OCI-LY7 (cell line): ENCODE results near the gene TBC1D13. TPM values are rescaled to one million over a fixed set of nuclear protein-coding genes. Genes with fewer than 3 reads are reported as not detected.

Source experiments
- BruUV-seq: library from RNA; stranded (reverse); fragments of 400-500 nt; replicated peaks from 2 replicates; lab custom pipeline; 2021; lab: Mats Ljungman, UMichigan
- CTCF ChIA-PET: fragments of 300-600 bp; sonication (Branson Sonifier 250); formaldehyde crosslinking; loops from one replicate; lab custom pipeline; 2022; ENCODE audit warnings: antibody characterized with exemption; ENCODE audit not compliant: unreplicated experiment; lab: Charles Lee
- POLR2A ChIA-PET: fragments of 300-600 bp; sonication (Branson Sonifier 250); formaldehyde crosslinking; loops from one replicate; lab custom pipeline; 2022; ENCODE audit warnings: antibody characterized with exemption; lab: Charles Lee
- DNase-seq: peaks from one replicate; pipeline ENCODE4 v3.0.0-alpha.2; 2015; ENCODE audit warnings: low spot score
- H2AFZ ChIP-seq: fragments of 200-600 bp; sonication (generic), shearing (Covaris generic); 2 replicates; pipeline ENCODE4 v1.6.1; 2014; ENCODE audit warnings: mild to moderate bottlenecking, antibody characterized with exemption, low read length, moderate library complexity
- H3K27ac ChIP-seq: fragments of 200-600 bp; sonication (generic); 2 replicates; pipeline ENCODE4 v1.5.1; 2014; ENCODE audit warnings: mixed run types, low read depth, mild to moderate bottlenecking, moderate library complexity, low read length, inconsistent platforms; ENCODE audit not compliant: poor library complexity, severe bottlenecking
- H3K36me3 ChIP-seq: fragments of 200-600 bp; sonication (generic); 2 replicates; pipeline ENCODE4 v1.6.1; 2014; ENCODE audit warnings: mild to moderate bottlenecking, antibody characterized with exemption, low read length, moderate library complexity, mixed read lengths; ENCODE audit not compliant: insufficient read depth
- H3K4me1 ChIP-seq: fragments of 200-600 bp; sonication (generic); 2 replicates; pipeline ENCODE4 v1.5.1; 2014; ENCODE audit warnings: mild to moderate bottlenecking, low read length; ENCODE audit not compliant: insufficient read depth, poor library complexity, severe bottlenecking
- H3K4me2 ChIP-seq: fragments of 200-600 bp; sonication (generic); 2 replicates; pipeline ENCODE4 v1.6.1; 2014; ENCODE audit warnings: mild to moderate bottlenecking, low read length
- H3K4me3 ChIP-seq: fragments of 200-600 bp; sonication (generic); 2 replicates; pipeline ENCODE4 v1.5.1; 2014; ENCODE audit warnings: mild to moderate bottlenecking, low read depth, low read length; ENCODE audit not compliant: poor library complexity, severe bottlenecking
- H3K79me2 ChIP-seq: fragments of 200-600 bp; sonication (generic); 2 replicates; pipeline ENCODE4 v1.6.1; 2016; ENCODE audit warnings: low read depth, mild to moderate bottlenecking, low read length, moderate library complexity, mixed read lengths; ENCODE audit not compliant: insufficient read depth
- H3K9me2 ChIP-seq: fragments of 200-600 bp; sonication (generic); 2 replicates; pipeline ENCODE4 v1.6.1; 2016; ENCODE audit warnings: mild to moderate bottlenecking, low read length, mixed read lengths; ENCODE audit not compliant: insufficient read depth
- H3K9me3 ChIP-seq: fragments of 200-600 bp; sonication (generic); 2 replicates; pipeline ENCODE4 v1.6.1; 2014; ENCODE audit warnings: mild to moderate bottlenecking, mixed run types, low read length, mixed read lengths
- H4K20me1 ChIP-seq: fragments of 200-600 bp; sonication (generic); 2 replicates; pipeline ENCODE4 v1.6.1; 2014; ENCODE audit warnings: mild to moderate bottlenecking, antibody characterized with exemption, low read length, moderate library complexity, mixed read lengths; ENCODE audit not compliant: insufficient read depth
- CTCF ChIP-seq: fragments of 200-600 bp; sonication (generic); conservative IDR thresholded peaks from 2 replicates; pipeline ENCODE4 v1.5.1; 2014; ENCODE audit warnings: mild to moderate bottlenecking, antibody characterized with exemption, low read length, moderate library complexity, mixed read lengths
- EZH2phosphoT487 ChIP-seq: fragments of 200-600 bp; sonication (generic); IDR thresholded peaks from 2 replicates; pipeline ENCODE4 v1.6.1; 2018; ENCODE audit warnings: low read depth, borderline replicate concordance, mild to moderate bottlenecking, mixed run types, antibody characterized with exemption, low read length, moderate library complexity, mixed read lengths
- intact Hi-C: fragments of 100-400 bp; cut with micrococcal nuclease; formaldehyde crosslinking; loops from one replicate; pipeline ENCODE4 v1.10.0; 2022; ENCODE audit not compliant: unreplicated experiment
- total RNA-seq, 2 experiments: library from RNA; depleted of rRNA in 1 of 2; stranded (reverse); fragments of >200 nt in 1 of 2; shearing (Covaris generic) in 1 of 2; gene quantifications; 2 replicates each; pipeline ENCODE4 v1.2.3, GENCODE V29; 2014 to 2022

Gene TBC1D13
- total RNA-seq, 2 experiments from 2014 or later, result 18.7 to 24.7 TPM

GRCh38 chr9:128743421-128743820 is 43.6 kb upstream of the TBC1D13 start:
- Histone ChIP-seq H3K9me3 (no peaks in the 10 kb centered on the region), H3K9me2 (no peaks in the 10 kb centered on the region), H3K79me2 (no peaks in the 10 kb centered on the region), H2AFZ (no peak overlapping the region), H3K36me3 (no peaks in the 10 kb centered on the region), H3K4me3 (no peak overlapping the region), H3K27ac (no peak overlapping the region), H3K4me2 (no peak overlapping the region), H3K4me1 (no peaks in the 10 kb centered on the region), H4K20me1 (no peaks in the 10 kb centered on the region)
- POLR2A ChIA-PET, result interaction anchor here (0.7 kb wide), 2 partner anchors 331 to 365 kb away, joined by 3 to 5 read pairs; no protein-coding TSS in a partner anchor
- DNase-seq, result no peak
- CTCF ChIA-PET, result no interaction called here
- intact Hi-C loops, result no loop called here
- TF ChIP-seq EZH2phosphoT487 (no peak), CTCF (no peak)
- BruUV-seq, result no TSS peak

- BruUV-seq, result no TSS peak
- TF ChIP-seq CTCF (no peak), EZH2phosphoT487 (no peak)
- Histone ChIP-seq H3K79me2 (no peaks in the 10 kb centered on the region), H2AFZ (no peak overlapping the region), H3K4me1 (no peaks in the 10 kb centered on the region), H3K9me2 (no peaks in the 10 kb centered on the region), H3K9me3 (no peaks in the 10 kb centered on the region), H3K4me3 (no peak overlapping the region), H4K20me1 (no peaks in the 10 kb centered on the region), H3K27ac (no peak overlapping the region), H3K4me2 (no peak overlapping the region), H3K36me3 (no peaks in the 10 kb centered on the region)
- ChIA-PET POLR2A (no interaction called here), CTCF (no interaction called here)
- no peak for DNase-seq
- intact Hi-C loops, result no loop called here
Observed at GRCh38 chr9:128747241-128747640, 39.8 kb upstream of the TBC1D13 start.

- TF ChIP-seq EZH2phosphoT487 (no peak), CTCF (no peak)
- Histone ChIP-seq H3K27ac (no peak overlapping the region), H4K20me1 (no peaks in the 10 kb centered on the region), H3K4me3 (no peak overlapping the region), H2AFZ (no peak overlapping the region), H3K9me3 (no peaks in the 10 kb centered on the region), H3K4me1 (no peaks in the 10 kb centered on the region), H3K36me3 (0 out of 2 replicates have a peak, but pooled peaks cover 8% of the 10 kb centered on the region), H3K9me2 (no peaks in the 10 kb centered on the region), H3K4me2 (no peak overlapping the region), H3K79me2 (no peaks in the 10 kb centered on the region)
- POLR2A ChIA-PET, result interaction anchor here (1.1 kb wide), 1 partner anchor 68 kb away, joined by 3 read pairs; no protein-coding TSS in a partner anchor
- CTCF ChIA-PET, result no interaction called here
- no peak for DNase-seq
- BruUV-seq, result no TSS peak
- intact Hi-C loops, result no loop called here
Observed at GRCh38 chr9:128750926-128751595, 36.0 kb upstream of the TBC1D13 start.
